ENCODE measurements around the gene SENP1.

The SENP1 gene

DNA sequence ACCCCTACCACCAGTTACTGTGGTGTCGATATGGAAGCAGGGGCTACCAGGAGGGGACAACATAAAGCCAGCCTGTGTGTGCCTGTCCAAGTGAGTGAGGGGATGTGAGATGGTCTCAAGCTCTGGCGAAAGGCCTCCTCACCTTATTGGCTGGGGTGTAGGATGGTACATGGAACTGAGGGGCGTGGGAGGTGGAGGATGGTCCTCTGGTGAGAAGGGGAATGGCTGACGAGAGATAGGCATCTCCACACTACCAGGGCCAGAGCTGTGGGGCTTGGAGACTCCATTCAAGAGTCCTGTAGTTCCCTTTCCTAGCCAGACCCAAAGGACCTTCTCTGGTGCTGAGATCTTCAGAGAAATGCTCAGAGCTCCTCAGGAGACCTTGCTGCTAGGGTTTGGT lies 69.1 kb downstream of the SENP1 start:
- no peak for DNase-seq (ENCODE audit: low spot score)

DNA sequence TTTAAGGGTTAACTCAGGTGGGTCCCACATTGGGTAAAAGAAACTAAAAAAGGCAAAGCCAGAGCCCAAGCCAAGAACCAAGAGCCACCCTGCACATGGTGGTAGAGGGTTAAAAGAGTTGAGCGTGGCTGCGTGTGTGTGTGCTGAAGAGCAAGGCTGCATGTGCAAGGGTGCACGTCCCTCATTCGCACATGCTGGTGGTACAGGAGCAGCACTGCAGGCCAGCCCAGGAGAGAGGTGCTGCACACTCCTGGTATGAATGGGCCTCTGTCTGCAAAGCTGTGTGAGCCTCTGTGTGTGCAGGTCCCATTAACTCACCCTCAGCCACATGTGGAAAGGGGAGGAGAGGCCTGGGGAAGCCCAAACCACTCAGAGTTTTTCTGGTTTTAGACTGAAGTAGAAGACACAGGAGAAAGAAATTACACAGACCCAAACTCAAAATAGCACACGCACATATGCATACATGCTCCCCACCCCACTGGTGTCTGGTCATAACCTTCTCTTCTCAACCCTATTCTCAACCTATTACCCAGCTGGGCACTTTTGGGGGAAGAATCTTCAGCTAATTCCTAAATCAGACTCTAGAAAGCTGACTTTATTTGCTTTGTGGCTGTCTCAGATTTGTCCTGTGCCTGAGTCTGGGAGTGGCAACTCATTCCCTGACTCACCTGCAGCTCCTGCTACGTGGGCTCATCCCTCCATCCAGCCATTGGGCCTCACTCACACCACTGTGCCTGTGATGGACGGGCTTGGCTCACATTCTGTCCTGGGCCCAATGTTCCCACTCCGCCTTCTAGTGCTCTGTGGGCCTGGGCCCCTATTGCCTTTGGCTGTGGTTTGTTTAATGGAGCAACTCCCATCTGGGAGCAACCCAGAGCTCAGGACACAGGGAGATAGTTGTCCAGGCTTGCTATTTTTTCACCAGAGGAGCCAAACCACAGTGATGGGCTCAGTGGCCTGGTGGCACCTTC lies 70.8 kb downstream of the SENP1 start:
- no peak for DNase-seq (ENCODE audit: low spot score)

DNA sequence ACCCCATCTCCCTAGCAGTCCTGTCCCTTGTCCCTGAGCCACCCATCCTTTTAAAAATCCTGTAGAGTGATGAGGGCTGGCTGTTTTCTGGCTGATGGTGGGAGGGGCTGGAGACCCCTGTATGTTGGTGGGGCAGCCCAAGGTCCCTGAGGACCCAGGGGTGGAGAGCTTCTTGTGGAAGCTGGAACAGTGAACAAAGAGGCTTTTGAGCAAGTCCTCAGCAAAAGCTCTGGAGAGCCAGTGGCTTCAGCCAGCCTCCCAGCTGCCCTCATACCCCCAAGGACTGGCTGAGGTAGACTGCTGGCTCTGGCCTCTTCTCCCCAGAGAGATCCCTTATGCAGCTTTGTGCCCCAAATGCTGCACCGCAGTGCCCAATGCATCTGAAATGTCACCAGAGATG lies 72.4 kb downstream of the SENP1 start:
- DNase-seq (ENCODE audit: low spot score) = no peak

DNA sequence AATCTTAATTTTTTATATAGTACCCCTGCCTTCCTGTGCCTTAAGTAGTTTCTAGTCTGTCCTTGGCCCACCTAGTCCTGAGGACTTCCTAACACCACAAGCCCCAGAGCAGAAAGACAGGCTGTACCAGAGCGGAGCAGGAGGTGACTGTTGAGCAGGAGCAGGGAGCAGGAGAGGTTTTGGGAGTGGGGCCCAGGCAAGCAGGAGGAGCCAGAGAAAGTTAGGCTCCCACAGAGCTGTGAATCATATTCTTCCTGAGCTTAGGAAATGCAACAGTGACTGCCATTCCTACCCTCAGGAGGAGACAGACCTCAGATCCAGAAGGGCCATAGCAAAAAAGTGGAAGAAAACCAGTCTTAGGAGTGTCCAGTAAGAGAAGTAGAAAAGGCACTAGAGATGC lies 73.3 kb downstream of the SENP1 start:
- DNase-seq (ENCODE audit: low spot score) = no peak

DNA sequence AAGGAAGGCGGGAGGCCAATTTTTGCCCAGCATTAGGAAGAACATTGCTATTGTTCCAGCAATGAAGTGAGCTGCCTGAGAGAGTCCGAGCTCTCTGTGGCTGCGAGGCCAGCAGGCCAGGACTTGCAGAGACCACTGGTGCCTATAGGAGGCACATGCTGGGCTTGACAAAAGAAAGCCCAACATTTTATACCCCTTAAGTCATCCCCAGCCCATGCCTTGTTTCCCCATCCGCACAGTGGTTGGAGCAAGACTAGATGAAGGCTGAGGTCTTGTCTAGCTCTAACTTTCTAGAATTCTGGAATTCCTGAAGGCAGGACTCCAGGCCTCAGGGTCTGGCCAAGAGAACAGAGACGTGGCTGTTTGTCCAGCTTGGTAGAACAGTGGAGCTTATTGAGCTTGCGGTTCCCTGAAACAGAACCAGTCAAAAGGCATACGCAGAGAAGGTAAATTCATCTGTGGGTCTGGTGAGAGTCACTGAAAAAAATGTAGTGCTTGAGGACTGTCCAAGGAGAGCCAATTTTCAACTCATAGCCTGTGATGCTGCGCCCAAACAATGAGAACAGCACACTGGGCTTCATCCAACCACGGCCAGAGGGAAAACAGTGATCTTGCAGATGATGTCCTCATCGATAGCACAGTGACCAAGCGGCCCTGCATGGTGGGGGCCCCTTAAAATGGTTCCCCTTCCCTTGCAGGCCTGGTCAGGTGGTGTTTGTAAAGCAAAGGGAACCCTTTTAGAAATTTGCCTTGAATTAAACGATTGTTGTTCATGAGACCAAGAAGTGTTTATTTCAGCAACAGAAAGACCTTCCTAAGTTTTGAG lies 74.5 kb downstream of the SENP1 start:
- no peak for DNase-seq (ENCODE audit: low spot score)

DNA sequence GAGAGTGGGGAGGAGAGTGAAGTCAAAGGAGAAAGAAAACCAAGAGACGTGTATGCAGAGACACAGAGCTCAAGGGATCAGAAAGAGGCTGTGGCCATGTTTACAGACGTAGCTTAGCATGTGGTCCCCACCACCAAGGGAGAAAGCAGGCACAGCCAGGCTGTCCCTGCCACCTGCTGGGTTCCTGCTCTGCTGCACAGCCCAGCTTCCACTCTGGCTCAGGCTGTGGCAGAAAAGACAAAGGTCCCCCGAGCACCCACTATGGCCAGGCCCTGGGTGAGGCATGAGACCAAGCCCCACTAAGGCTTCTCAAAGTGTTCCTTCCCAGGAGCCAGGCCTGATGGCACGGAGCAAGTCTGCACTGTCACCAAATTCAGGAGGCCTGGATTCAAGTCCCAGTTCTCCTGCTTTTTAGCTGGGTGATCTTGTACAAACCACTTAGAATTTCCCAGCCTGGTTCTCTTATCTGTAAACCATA lies 75.7 kb downstream of the SENP1 start:
- no peak for DNase-seq (ENCODE audit: low spot score)

DNA sequence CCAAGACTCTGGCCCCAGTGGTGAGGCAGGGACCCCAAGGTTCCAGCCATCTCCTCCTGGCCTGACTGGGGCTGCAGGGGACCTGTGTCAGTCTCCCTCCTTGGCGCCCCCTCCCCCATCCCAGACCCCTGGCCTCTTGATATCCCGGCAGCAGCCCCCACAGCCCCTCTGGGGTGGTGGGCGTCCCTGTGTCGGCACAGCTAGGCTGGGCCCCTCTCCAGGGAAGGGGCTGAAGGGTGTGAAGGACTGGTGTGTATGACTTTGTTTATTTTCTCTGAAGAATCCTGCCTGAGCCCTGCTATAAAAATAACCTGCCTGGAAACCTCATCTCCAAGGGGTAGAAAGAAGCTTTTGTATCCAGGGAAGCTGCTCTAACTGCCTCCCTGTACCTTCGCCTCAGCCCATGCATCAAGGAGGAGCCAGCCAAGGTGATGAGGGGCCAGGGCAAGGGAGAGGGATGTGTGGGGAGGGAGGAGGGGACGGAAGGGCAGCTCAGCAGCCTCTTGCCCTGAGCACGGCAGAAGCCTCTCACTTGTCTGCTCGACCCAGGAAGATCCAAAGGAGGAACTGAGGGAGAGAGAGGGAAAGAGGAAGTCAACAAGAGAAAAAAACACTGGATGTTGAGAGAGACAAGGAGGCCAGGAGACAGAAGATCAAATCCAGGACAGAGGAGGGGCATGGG lies 76.2 kb downstream of the SENP1 start:
- no peak for DNase-seq (ENCODE audit: low spot score)

DNA sequence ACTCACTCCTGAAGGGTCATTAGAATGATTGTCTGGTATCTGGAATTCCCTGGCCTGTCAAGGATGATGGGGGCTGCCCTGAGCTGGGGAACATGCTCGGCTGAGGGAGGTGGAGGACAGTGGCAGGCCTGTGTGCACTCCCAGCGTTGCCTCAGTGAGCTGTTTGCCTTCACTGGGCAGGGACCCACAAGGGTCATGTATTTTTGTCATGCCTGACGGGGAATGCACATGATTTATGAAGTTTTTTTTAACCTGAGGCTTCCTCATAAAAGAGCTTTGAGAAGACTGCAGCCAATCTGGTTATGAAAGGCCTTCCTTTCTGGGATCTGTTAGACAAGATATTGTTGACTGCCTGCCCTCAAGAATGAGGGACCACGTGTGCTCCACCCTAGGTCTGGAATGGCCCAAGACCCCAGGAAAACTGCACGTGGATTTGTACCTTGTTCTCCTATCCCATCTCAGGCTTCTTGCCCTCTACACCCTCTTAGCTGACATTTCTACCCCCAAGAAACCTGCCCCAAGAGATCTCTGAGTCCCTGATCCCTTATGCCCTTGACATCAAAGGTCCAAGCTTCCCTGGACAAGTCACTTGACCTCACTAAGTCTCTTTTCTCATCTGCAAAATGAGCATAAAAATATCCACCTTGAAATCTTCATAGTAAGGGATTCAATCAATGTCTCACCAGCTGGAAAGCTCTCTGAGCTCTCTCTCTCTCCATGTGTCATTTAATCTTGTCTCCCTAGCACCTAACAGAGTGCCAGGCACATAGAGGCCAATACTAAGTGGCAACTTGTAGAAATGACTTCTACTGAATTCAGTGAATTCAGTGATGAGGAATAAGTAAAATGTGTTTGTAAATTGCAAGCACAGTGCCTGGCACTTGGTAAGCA lies 77.1 kb downstream of the SENP1 start:
- no peak for DNase-seq (ENCODE audit: low spot score)

DNA sequence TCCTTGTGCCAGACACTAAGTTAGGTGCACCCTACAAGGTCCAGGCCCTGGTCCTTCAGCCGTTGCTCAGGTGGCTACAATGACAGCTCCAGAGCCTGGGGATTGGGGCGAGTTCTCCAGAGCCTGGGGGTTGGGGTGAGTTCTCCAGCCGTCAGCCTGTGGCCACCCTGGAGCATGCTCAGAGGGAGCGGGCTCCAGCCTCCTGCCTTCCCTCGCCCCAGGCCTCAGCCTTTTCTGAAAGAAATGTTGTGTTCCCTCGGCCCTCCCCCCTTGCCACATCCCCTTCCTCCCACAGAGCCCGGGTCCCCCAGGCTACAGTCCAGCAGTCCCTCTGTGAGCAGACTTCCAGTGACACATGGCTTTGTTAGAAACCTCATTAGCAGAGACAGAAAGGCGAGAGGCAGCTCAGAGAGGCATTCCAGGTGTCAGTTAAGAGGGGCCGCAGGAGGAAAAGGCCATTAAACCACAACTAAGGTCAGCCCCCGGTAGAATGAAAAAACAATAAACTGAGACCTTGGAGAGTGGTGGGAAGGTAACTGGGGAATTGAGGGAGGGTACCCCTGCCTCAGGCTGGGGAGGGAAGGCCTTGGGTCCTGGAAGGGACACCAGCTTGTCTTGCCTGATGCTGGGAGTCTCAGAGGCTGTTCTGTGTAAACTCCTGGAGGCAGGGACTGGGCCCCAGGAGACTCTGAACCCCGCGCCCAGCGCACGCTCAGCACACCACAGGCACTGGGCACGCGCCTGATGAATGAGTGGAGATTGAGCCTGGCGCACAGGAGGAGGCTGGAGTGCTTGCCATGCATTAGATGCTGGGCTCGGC lies 78.5 kb downstream of the SENP1 start:
- DNase-seq (ENCODE audit: low spot score) = no peak

DNA sequence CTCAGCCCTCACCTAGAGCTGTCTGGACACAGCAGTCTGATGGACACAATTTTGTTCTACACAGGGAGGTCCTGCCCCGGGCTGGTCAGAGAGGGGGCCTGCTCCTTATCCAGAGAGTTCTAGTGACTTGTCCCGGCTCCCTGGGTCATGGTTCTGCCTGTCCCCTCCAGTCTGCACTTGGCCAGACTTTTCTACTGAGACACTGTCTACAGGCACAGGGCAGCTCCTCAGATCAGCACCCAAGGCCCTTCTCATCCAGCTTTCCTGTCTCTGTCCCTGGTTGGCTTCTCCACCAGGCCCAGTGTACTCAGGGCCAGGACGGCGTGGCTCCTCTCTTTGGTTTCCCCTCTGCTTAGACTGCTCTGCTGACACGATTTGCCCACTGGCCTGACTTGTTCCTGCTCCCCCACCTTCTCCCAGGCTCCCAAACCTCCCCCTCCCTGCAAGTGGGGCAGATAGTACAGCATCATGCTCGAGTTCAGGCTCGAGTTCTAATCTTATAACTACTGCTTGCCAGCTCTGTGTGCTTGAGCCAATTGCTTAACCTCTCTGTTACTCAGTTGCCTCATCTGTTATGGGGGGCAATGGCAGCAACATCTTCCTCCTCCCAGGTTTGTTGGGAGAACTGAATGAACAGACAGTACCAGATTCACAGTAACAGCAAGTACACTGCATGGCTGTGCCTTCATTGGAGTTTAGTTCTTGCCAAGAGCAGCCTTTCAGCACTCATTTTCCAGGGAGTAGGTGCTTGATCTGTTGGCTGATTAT lies 79.6 kb downstream of the SENP1 start:
- DNase-seq (ENCODE audit: low spot score) = no peak

DNA sequence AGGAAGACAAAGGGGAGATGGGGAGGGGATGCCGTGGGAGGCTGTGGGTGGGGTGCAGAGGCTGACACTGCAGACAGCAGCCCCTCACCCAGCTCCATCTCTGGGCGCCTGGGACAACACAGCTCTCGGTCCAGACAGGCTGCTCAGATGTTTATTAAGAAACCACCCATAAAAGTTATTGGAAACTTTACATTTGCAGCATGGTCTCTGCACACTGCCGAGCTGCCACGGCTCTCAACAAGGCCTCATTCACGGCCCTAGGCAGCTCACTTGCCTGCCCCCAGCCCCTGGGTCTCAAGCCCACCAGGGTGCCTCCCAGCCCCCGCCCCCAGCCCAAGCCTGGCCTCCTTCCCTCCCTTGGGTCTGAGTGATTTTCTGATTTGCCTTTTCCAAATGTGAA lies 80.6 kb downstream of the SENP1 start:
- no peak for DNase-seq (ENCODE audit: low spot score)

DNA sequence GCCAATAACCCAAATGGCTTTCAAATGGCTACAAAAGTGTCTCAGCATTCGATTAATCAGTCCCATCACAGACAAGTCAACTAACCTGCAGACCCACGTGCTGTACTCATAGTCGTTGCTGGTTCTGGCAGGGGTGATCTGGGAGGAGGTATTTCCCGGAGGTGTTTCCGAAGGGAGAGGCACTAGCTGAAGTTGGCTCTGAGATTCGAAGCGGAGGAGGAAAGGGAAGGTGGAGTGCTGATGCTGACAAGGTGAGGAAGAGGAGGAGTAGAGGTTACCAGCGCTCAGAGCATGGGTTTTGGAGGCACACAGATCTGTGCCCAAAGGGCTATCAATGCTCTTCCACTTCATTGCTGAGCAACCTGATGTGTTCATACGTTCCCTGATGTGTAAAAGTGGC lies 81.1 kb downstream of the SENP1 start:
- no peak for DNase-seq (ENCODE audit: low spot score)

DNA sequence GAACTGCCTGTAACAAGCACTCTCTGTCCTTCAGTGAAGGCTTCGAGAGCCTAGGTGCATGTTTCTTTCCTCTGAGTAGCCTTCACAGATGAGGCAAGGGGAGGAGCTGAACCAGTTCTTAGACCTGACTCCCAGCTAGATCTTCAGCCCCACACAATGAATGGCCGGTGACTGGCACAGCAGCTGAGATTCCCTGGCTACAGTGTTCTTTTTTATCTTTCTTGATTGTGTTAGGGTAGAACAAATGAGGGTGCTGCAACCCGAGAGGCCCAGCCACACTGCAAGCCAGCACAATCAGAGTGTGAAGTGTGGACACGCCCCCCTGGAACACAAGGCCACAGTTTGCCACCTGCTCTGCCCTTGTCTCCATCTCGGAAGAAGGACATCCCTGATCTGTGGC lies 82.5 kb downstream of the SENP1 start:
- DNase-seq (ENCODE audit: low spot score) = no peak

DNA sequence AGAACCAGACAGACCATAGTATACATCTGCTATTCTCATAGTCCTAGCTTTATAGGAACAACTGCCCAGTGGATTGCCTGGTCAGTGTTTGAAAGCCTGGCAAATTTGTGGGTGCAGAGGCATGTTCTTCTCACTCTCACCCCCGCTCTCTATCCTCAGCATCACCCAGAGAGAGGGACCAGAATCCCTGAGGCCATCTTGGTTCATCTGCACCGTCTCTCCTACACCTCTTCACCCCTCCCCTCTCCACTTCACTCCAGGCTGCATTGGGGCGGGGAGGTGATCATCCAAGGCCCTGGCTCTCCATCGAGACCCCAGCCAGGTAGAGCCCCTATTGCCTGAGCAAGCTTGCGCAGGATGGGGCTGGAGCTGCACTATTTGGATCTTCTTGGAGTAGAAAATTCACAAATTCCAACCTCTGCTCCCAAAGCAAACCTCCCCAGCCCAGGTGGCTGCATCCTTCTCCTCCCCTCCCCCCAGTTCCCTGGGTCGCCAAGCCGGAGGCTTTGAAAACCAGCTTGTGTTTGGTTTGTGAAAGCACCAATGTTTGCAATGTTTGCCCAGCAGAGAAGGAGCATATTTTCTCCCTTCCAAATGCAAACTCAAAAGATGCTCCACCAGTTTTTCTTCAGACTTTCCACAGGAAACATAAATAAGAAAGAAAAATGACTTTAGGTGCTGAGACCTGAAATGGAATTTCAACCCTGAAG lies 83.0 kb downstream of the SENP1 start:
- no peak for DNase-seq (ENCODE audit: low spot score)

DNA sequence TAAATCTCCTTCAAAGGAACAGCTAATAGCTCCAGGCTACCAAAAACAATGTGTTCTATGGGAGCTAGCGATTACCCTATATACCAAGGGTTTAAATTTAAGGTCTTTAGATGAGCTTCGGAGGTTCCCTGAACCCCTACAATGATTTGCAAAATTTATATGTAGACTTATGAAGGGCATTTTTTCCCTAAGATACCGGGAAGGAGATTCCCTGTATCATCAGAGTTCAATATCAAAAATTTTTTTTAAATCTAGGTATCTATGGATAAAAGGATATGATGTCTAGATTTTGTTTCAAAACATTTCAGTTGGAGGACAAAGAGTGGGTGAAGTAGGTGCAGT lies 83.7 kb downstream of the SENP1 start:
- DNase-seq (ENCODE audit: low spot score) = no peak

DNA sequence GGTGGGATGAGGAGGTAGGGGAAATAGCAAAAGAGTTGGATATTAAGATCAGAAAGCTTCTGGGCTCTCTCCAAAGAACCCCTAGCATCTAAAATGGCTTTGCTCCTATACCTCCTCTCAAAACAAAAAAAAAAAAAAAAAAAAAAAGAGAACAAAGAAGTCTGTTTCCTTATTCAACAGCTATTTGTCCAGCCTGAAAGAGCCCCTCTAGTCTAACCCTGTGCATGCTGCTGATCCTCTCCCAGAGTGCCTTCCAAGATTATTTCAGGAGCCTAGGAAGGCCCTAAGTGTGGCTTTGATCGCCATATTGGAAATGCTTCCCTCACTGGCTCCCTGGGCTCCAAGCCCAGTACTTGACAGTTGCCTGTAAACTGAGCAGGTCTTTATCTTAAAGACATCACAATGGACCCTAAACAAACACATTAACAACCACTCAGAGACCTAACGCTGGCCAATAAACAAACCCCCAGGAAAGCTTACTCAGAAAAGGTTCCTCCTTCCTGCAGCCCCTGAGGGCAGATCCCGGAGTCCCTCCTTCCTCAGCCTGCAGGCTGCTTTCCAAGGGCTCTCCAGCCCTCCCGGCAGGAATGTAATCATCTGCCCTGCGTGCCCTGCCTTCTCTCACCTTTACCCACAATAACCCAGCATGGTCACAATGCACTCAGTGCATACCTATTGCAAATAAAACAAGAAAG lies 84.2 kb downstream of the SENP1 start:
- no peak for DNase-seq (ENCODE audit: low spot score)

DNA sequence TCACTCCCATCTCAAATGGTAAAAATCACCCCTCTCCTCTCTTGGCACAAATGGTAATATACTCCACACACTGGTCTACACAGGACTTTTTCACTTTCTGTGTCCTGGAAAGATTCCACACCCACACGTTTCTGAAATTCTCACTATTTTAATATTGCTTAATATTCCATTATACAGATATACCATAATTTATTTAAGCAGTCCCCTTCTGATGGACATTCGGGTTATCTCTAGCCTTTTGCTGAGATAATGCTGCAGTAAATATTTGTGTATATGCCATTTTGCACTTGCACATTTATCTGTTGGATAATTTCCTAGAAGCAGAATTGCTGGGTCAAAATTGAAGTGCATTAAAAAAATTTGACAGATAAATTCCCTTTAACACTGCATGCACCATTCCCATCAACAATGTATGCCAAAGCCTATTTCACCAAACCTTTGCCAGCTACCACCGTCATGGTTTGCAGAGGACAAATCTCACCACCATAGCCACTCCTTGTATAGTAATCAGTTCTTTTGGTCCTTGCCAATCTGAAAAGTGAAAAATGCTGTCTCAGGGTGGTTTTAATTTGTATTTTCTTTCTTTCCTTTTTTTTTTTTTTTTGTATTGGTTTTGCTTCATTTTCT lies 86.1 kb downstream of the SENP1 start:
- DNase-seq (ENCODE audit: low spot score) = no peak

DNA sequence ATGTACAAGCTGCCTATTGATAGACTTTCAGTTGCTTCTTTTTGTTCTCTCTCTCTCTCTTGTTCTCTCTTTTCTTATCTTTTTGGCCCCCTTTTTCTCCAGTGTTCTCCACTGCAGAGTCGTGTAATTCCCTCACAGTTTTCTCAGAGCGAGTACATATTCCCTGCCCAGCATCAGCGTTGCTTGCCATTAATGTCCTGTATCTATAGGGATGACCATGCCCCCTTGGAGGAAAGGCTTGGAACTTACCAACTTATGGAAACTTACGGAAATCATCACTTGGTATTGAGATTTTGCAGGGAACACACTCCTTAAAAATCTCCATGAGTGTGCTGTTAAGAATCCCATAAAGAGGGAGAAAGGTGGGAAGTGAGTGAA lies 87.3 kb downstream of the SENP1 start:
- no peak for DNase-seq (ENCODE audit: low spot score)

All from activated CD4-positive, alpha-beta T cell treated with anti-CD3 and anti-CD28 coated beads, Interleukin-2, Interleukin-4, amounts not matched to agents 100 ng/mL and 50 ng/mL, durations not matched to agents 16 hours and 8 hours (primary cell).